ENCODE results near the gene SLC37A4.
A peak's percentile ranks its signal among the peaks of the same experiment; 100 is the strongest.
"Not testable (repeated sequence)": the region's sequence is repeated elsewhere in the genome, so short reads cannot be mapped to it uniquely, and the experiment has no call there.

SLC37A4 gene

DNA sequence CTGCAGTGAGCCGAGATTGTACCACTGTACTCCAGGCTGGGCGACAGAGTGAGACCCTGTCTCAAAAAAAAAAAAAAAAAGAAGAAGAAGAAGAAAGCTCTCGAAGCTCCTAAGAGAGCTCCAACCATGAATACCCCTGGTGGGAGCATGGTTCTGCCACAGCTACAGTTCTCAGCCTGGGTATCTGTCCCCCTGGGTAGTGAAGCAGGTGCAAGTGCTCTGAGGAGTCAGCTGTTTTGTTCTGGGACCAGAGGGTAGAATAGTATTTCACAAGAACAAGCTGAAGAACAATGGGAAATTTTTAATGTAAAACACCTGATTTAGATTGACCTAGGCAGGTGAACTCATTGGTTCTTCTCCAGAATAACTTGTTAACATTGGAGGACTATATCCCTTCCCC lies 30.6 kb upstream of the SLC37A4 start:
- H3K27ac ChIP-seq: no peak overlapping the region
- TF ChIP-seq ZFX (IDR thresholded peaks at IDR 0.05; ENCODE audit: borderline replicate concordance): no peak
- TF ChIP-seq, protein P1, sequence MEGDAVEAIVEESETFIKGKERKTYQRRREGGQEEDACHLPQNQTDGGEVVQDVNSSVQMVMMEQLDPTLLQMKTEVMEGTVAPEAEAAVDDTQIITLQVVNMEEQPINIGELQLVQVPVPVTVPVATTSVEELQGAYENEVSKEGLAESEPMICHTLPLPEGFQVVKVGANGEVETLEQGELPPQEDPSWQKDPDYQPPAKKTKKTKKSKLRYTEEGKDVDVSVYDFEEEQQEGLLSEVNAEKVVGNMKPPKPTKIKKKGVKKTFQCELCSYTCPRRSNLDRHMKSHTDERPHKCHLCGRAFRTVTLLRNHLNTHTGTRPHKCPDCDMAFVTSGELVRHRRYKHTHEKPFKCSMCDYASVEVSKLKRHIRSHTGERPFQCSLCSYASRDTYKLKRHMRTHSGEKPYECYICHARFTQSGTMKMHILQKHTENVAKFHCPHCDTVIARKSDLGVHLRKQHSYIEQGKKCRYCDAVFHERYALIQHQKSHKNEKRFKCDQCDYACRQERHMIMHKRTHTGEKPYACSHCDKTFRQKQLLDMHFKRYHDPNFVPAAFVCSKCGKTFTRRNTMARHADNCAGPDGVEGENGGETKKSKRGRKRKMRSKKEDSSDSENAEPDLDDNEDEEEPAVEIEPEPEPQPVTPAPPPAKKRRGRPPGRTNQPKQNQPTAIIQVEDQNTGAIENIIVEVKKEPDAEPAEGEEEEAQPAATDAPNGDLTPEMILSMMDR (IDR thresholded peaks at IDR 0.05): no peak

DNA sequence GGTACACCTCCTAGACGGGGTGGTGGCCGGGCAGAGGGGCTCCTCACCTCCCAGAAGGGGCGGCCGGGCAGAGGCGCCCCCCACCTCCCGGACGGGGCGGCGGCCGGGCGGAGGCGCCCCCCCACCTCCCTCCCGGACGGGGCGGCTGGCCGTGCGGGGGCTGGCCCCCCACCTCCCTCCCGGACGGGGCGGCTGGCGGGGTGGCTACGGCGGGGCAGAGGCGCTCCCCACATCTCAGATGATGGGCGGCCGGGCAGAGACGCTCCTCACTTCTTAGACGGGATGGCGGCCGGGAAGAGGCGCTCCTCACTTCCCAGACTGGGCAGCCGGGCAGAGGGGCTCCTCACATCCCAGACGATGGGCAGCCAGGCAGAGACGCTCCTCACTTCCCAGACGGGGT lies 28.5 kb upstream of the SLC37A4 start:
- H3K27ac ChIP-seq: not testable (repeated sequence)

DNA sequence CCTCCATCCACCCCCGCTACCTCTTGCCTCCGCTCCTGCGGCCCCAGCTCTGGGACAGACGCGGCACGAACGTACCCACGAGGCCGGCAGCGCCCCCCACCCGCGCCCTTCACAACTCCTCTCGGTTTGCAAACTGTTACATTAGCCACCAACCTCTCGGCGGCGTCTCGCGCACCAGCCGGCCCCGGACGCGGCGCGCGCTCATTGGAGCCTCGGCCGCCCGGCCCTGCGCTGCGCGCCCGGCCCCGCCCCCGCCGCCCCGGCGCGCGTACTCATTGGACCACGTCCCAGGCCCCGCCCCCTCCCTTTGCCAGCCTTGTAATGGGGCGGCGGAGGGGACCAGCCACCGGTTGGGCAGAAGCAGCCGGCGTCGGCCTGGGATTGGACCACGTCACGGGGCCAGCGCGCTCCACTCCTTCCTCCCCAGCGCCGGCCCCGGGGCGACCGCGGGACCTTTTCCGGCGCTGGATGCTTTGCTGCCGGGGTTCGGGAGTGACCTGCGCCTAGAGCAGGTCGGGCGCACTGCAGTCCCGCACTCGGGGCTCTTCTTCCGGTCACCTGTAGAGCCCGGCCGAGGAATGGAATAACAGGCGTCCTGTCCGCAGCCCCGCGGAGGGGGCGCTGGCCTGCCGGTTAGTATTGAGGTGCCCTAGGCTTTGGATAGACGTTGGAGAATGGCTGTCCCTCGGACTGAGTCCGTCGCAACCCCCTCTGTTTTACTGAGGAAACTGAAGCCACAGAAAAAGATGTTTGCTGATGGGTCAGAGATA lies 26.5 kb upstream of the SLC37A4 start, which contains the start of gene HYOU1:
Gene HYOU1, minus strand, starts transcription at position 206 of the 770 bp plus-strand sequence. CDS start 1,045 bp downstream, outside the sequence.
- TF ChIP-seq ZFX (IDR thresholded peaks at IDR 0.05; ENCODE audit: borderline replicate concordance): no peak
- TF ChIP-seq, protein P1 (IDR thresholded peaks at IDR 0.05): peak; percentile 49
- peak within 1 kb of the TSS; percentile 80 for H3K27ac ChIP-seq

DNA sequence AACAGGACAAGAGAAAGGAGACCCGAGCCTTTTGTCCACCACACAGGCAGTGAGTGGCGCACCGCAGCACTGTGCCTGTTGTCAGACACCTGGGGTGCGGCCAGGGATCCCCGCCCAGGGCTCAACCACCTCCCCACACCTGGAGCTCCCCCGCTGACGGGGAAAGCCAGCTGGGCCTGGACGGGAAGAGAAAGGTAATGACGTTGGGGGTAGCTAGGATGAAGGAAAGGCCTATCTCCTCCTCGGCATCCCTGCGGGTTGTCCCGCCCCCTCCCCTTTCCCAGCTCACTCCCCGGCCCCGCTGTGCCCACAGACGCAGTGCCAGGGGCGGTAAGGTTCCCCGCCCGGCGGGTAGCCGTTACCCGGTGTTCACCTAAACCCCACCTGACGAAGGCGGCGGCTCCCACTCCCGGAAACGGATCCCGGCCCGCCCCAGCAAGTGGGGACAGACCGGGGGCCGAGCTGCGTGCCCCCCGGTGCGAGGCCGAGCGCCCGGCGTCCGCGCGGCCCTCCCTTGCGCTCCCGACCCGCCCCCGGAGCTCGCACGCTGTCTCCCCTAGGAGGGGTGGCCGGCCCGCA lies 25.8 kb upstream of the SLC37A4 start:
- H3K27ac ChIP-seq: peak overlapping the region; percentile 80
- no peak for TF ChIP-seq ZFX (IDR thresholded peaks at IDR 0.05; ENCODE audit: borderline replicate concordance)
- TF ChIP-seq, protein P1 (IDR thresholded peaks at IDR 0.05): no peak

DNA sequence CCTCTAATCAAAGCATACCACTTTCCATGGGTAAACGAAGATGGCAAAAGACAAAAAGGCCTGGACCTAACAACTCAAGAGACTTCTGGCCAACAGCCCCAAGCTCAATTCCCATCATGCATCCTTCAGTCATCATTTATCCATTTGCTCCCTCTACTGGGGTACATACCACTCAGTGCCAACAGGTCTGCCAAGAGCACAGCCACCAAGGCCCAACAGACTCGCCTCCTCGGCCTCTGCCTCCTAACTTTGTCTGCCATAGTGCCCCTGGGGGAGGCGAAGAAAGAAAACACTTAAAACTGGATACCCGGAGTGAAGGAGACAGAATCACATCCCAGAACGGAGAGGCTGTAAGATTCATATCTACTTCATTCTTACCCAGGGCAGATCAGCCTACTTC lies 25.2 kb upstream of the SLC37A4 start:
- TF ChIP-seq, protein P1 (IDR thresholded peaks at IDR 0.05): no peak
- no peak for TF ChIP-seq ZFX (IDR thresholded peaks at IDR 0.05; ENCODE audit: borderline replicate concordance)
- H3K27ac ChIP-seq: peak overlapping the region; percentile 80

DNA sequence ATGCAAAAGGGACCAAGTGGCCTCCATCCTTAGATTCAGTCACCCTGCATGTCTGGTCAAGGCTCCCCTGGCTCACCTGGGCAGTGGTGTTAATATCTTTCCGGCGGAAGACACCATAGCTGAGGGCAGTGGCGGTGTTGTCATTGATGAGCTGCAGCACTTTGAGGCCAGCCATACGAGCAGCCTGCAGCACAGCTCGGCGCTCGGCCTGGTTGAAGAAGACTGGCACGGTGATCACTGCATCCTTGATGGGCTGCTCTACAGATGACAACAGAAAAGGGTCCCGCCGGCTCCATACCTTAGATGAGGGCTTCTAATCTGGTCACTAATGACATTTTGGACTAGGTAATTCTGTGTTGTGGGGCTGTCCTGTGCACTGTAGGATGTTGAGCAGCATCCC lies 23.7 kb upstream of the SLC37A4 start:
- no peak for TF ChIP-seq ZFX (IDR thresholded peaks at IDR 0.05; ENCODE audit: borderline replicate concordance)
- TF ChIP-seq, protein P1 (IDR thresholded peaks at IDR 0.05): no peak
- H3K27ac ChIP-seq: no peak overlapping the region

DNA sequence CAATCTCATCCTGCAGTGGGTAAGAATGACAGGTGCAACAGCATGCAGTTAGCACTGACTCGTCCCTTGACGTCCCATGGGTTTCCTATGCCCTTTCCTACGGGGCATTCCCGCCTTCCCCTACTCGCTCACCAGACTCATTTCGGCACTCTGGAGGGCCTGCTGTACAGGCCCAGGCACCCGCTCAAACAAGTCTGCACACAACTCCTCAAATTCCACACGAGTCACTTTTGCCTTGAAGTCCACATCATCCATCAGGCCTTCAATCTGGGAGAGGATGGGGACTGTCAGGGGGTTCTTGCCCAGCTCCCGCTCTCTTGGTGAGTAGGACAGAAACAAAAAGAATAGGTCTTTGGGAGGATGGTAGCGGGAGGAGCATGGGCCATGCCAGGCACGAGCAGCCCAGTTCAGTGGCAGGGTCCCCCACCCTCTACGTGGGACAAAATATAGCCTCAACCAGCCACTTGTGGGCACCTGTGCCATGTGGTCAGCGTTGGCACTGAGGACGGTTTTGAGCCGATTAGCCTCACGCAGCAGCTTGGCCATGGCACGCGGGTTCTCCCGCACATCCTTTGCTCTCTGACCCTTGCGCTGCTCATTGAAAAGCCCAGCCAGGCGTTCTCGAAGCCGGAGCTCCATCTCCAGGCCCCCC lies 21.6 kb upstream of the SLC37A4 start:
- H3K27ac ChIP-seq: no peak overlapping the region
- no peak for TF ChIP-seq ZFX (IDR thresholded peaks at IDR 0.05; ENCODE audit: borderline replicate concordance)
- TF ChIP-seq, protein P1 (IDR thresholded peaks at IDR 0.05): no peak

Measured in 22Rv1 (cell line).